GM12878 (cell line): Measurements from ENCODE around the gene FGF19. TPM values are rescaled to one million over a fixed set of nuclear protein-coding genes. Genes with fewer than 3 reads are reported as not detected.

Source experiments
- ATAC-seq: fragments of 200-7000 bp; cut with Tn5 transposase; 3 replicates; pipeline ENCODE4 v1.9.1; 2020; ENCODE audit warnings: mild to moderate bottlenecking, moderate library complexity
- BruUV-seq: library from RNA; stranded (reverse); fragments of 400-500 nt; replicated peaks from 2 replicates; lab custom pipeline; 2021; lab: Mats Ljungman, UMichigan
- CTCF ChIA-PET: fragments of 300-600 bp; sonication (Branson Sonifier 250); formaldehyde crosslinking; extraction: SDS; loops from one replicate; lab custom pipeline; 2021; ENCODE audit warnings: inconsistent platforms; lab: Yijun Ruan, JAX
- POLR2A ChIA-PET: fragments of 350-600 bp; formaldehyde crosslinking; extraction: SDS; loops from one replicate; lab custom pipeline; 2021; ENCODE audit warnings: inconsistent platforms; lab: Charles Lee
- RAD21 ChIA-PET: fragments of 300-600 bp; sonication (Branson Sonifier 250); formaldehyde crosslinking; loops from one replicate; lab custom pipeline; 2023; ENCODE audit warnings: antibody characterized with exemption; ENCODE audit not compliant: unreplicated experiment; lab: Charles Lee
- SMC1A ChIA-PET: fragments of 300-600 bp; sonication (Branson Sonifier 250); formaldehyde crosslinking; loops from one replicate; lab custom pipeline; 2023; ENCODE audit not compliant: unreplicated experiment, uncharacterized antibody; lab: Charles Lee
- DNase-seq: peaks from one replicate; pipeline ENCODE4 v3.0.0-alpha.2; 2011; ENCODE audit warnings: low read depth, low spot score
- FAIRE-seq: peaks from 3 replicates; lab custom pipeline; 2011; peaks lifted over from hg19 to GRCh38; lab: Jason Lieb, UNC
- H2AFZ ChIP-seq: 2 replicates; pipeline ENCODE4 v1.6.0; 2011; ENCODE audit warnings: low read depth, low read length, control low read depth; ENCODE audit not compliant: control insufficient read depth
- H3K27ac ChIP-seq: 2 replicates; pipeline ENCODE4 v1.5.1; 2011; ENCODE audit warnings: control low read depth; ENCODE audit not compliant: control insufficient read depth, insufficient read depth
- H3K27me3 ChIP-seq, 2 experiments: replicated peaks in 1 of 2; 2 replicates each; pipeline versions ENCODE4 v1.6.0 to v1.6.1; 2011; ENCODE audit warnings: low read length in 1 of 2; ENCODE audit not compliant: control insufficient read depth in 2 of 2, insufficient read depth in 2 of 2
- H3K36me3 ChIP-seq, 2 experiments: 2 replicates each; pipeline ENCODE4 v1.5.1; 2011; ENCODE audit warnings: low read length in 1 of 2; ENCODE audit not compliant: control insufficient read depth in 2 of 2, insufficient read depth in 2 of 2
- H3K4me1 ChIP-seq: 2 replicates; pipeline ENCODE4 v1.6.1; 2011; ENCODE audit warnings: mild to moderate bottlenecking, low read length, moderate library complexity, mixed read lengths; ENCODE audit not compliant: control insufficient read depth, insufficient read depth
- H3K4me2 ChIP-seq: 2 replicates; pipeline ENCODE4 v1.6.0; 2011; ENCODE audit warnings: control low read depth; ENCODE audit not compliant: control insufficient read depth, insufficient read depth
- H3K4me3 ChIP-seq: fragments of 200-600 bp; sonication (generic); 2 replicates; pipeline ENCODE4 v1.5.1; 2016
- H3K79me2 ChIP-seq: 2 replicates; pipeline ENCODE4 v1.6.0; 2011; ENCODE audit warnings: low read length; ENCODE audit not compliant: control insufficient read depth, insufficient read depth
- H3K9ac ChIP-seq: 2 replicates; pipeline ENCODE4 v1.8.0; 2011; ENCODE audit warnings: low read length, control low read depth, mixed read lengths; ENCODE audit not compliant: control insufficient read depth, insufficient read depth
- H3K9me3 ChIP-seq: replicated peaks from 3 replicates; pipeline ENCODE4 v1.5.1; 2011; ENCODE audit warnings: mild to moderate bottlenecking, low read length; ENCODE audit not compliant: control insufficient read depth, insufficient read depth
- H4K20me1 ChIP-seq: 2 replicates; pipeline ENCODE4 v1.6.0; 2011; ENCODE audit not compliant: control insufficient read depth, insufficient read depth
- EP300 ChIP-seq, 2 experiments: fragments of 150-350 bp in 1 of 2; IDR thresholded peaks; 2 replicates each; pipeline ENCODE4 v1.6.1; 2011 to 2012; ENCODE audit warnings: low read depth in 2 of 2, low read length in 2 of 2, borderline replicate concordance in 1 of 2, improper control_type of control experiment in 1 of 2, inconsistent platforms in 1 of 2; ENCODE audit not compliant: control insufficient read depth in 1 of 2
- EZH2 ChIP-seq: IDR thresholded peaks from 2 replicates; pipeline ENCODE4 v1.6.1; 2012; ENCODE audit warnings: low read depth, mild to moderate bottlenecking, control low read depth, inconsistent platforms, low read length, borderline replicate concordance; ENCODE audit not compliant: control insufficient read depth
- HDAC2 ChIP-seq: fragments of 200-600 bp; sonication (generic); IDR thresholded peaks from 2 replicates; pipeline ENCODE4 v1.6.1; 2017
- IKZF2 ChIP-seq, 2 experiments: fragments of 450-650 bp; IDR thresholded peaks; 2 replicates each; pipeline ENCODE4 v1.6.1; 2017; ENCODE audit warnings: mild to moderate bottlenecking in 2 of 2, moderate library complexity in 2 of 2
- MXI1 ChIP-seq: fragments of 150-350 bp; IDR thresholded peaks from 2 replicates; pipeline ENCODE4 v1.6.1; 2011; ENCODE audit warnings: low read depth, mild to moderate bottlenecking, inconsistent platforms, low read length, improper control_type of control experiment
- NFYA ChIP-seq: IDR thresholded peaks from 2 replicates; pipeline ENCODE4 v1.6.1; 2011; ENCODE audit warnings: low read depth, mild to moderate bottlenecking, low read length, improper control_type of control experiment, borderline replicate concordance
- NFYB ChIP-seq: IDR thresholded peaks from 2 replicates; pipeline ENCODE4 v1.6.1; 2011; ENCODE audit warnings: low read depth, mild to moderate bottlenecking, low read length, improper control_type of control experiment, moderate library complexity; ENCODE audit not compliant: insufficient read depth
- NRF1 ChIP-seq: conservative IDR thresholded peaks from 2 replicates; pipeline ENCODE4 v1.6.1; 2011; ENCODE audit warnings: mild to moderate bottlenecking, low read depth, low read length, improper control_type of control experiment
- PAX5 ChIP-seq: IDR thresholded peaks from 2 replicates; pipeline ENCODE4 v1.6.1; 2011; ENCODE audit warnings: low read depth, low read length, borderline replicate concordance
- PML ChIP-seq: IDR thresholded peaks from 2 replicates; pipeline ENCODE4 v1.6.1; 2012; ENCODE audit warnings: low read length, inconsistent platforms
- PRDM15 ChIP-seq: fragments of 450-650 bp; formaldehyde crosslinking; IDR thresholded peaks from 2 replicates; pipeline ENCODE4 v1.4.0; 2020; ENCODE audit warnings: mild to moderate bottlenecking, moderate library complexity
- RAD21 ChIP-seq: IDR thresholded peaks from 2 replicates; pipeline ENCODE4 v1.6.1; 2011; ENCODE audit warnings: mild to moderate bottlenecking, low read depth, low read length, moderate library complexity; ENCODE audit not compliant: insufficient read depth
- RBBP5 ChIP-seq: fragments of 200-600 bp; sonication (generic); conservative IDR thresholded peaks from 2 replicates; pipeline ENCODE4 v1.6.1; 2016
- SUPT20H ChIP-seq: IDR thresholded peaks from 2 replicates; pipeline ENCODE4 v1.6.1; 2011; ENCODE audit warnings: low read depth, mild to moderate bottlenecking, low read length, moderate library complexity, borderline replicate concordance; ENCODE audit not compliant: control insufficient read depth
- TBL1XR1 ChIP-seq: IDR thresholded peaks from 2 replicates; pipeline ENCODE4 v1.6.1; 2012; ENCODE audit warnings: low read depth, low read length, improper control_type of control experiment
- ZSCAN29 ChIP-seq: fragments of 450-650 bp; IDR thresholded peaks from 2 replicates; pipeline ENCODE4 v1.6.1; 2017; ENCODE audit warnings: mild to moderate bottlenecking, moderate library complexity
- WGBS: methylation state at CpG from one replicate; pipeline ENCODE4 v1.1.6; 2016; ENCODE audit warnings: low lambda C conversion rate; ENCODE audit not compliant: insufficient replicate concordance, insufficient coverage; ENCODE audit errors: missing lambda C conversion rate; 5-methylcytosine and 5-hydroxymethylcytosine counted together
- in situ Hi-C: fragments of 300-500 bp; cut with MboI; formaldehyde crosslinking; loops from 9 replicates; pipeline ENCODE4 v1.14.3; 2018; ENCODE audit warnings: mixed read lengths
- intact Hi-C: fragments of 100-400 bp; cut with micrococcal nuclease; formaldehyde crosslinking; loops from one replicate; pipeline ENCODE4 v1.14.2; 2022; ENCODE audit not compliant: unreplicated experiment
- polyA plus RNA-seq, 11 experiments: library from polyadenylated mRNA; depleted of rRNA in 4 of 11; unstranded in 6 of 11; stranded (reverse) in 5 of 11; fragments of >200 nt; fragmentation: Nextera tagmentation in 4 of 11; fragmentation: Illumina TruSeq in 1 of 11; extraction: Ambion mirVana in 4 of 11; extraction: Trizol in 1 of 11; gene quantifications; 1 replicate in 1 of 11; 2 replicates in 10 of 11; pipeline versions ENCODE4 v1.2.1 to v1.2.3, GENCODE V29; 2011 to 2016; ENCODE audit warnings: inconsistent platforms in 2 of 11, missing spikeins in 2 of 11, low read depth in 1 of 11
- total RNA-seq, 4 experiments: library from RNA; depleted of rRNA in 3 of 4; stranded (reverse); fragments of >200 nt in 3 of 4; fragmentation: Illumina TruSeq in 1 of 4; extraction: Trizol in 1 of 4; gene quantifications; 2 replicates each; pipeline versions ENCODE4 v1.2.1 to v1.2.3, GENCODE V29; 2013 to 2021
- TF ChIP-seq, protein P1 (sequence below): IDR thresholded peaks from 2 replicates; pipeline ENCODE4 v1.6.1; 2011; ENCODE audit warnings: borderline replicate concordance, low read depth, mild to moderate bottlenecking, moderate library complexity, low read length; ENCODE audit not compliant: insufficient read depth, poor library complexity, severe bottlenecking

FGF19 gene
- total and polyA plus RNA-seq, 10 of the 15 experiments (the other 5 are each of a cell fraction or from before 2014, with no cell fraction given): 0.08 TPM; not detected in 9

DNA sequence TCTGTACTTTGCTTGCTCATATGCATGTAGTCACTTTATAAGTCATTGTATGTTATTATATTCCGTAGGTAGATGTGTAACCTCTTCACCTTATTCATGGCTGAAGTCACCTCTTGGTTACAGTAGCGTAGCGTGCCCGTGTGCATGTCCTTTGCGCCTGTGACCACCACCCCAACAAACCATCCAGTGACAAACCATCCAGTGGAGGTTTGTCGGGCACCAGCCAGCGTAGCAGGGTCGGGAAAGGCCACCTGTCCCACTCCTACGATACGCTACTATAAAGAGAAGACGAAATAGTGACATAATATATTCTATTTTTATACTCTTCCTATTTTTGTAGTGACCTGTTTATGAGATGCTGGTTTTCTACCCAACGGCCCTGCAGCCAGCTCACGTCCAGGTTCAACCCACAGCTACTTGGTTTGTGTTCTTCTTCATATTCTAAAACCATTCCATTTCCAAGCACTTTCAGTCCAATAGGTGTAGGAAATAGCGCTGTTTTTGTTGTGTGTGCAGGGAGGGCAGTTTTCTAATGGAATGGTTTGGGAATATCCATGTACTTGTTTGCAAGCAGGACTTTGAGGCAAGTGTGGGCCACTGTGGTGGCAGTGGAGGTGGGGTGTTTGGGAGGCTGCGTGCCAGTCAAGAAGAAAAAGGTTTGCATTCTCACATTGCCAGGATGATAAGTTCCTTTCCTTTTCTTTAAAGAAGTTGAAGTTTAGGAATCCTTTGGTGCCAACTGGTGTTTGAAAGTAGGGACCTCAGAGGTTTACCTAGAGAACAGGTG lies 51.8 kb downstream of the FGF19 start (continued):
- TF ChIP-seq PRDM15 (no peak), ZSCAN29 (no peak), NFYB (no peak), PAX5 (no peak), RAD21 (no peak), HDAC2 (no peak), NRF1 (no peak)

GRCh38 chr11:69650832-69651344 lies 52.9 kb downstream of the FGF19 start:
- no peak overlapping the region for H3K4me3 ChIP-seq
- no peaks in the 10 kb centered on the region for H3K27me3 ChIP-seq
- no peaks in the 10 kb centered on the region for H3K36me3 ChIP-seq
- ChIA-PET RAD21 (no interaction called here), CTCF (no interaction called here), SMC1A (no interaction called here), POLR2A (no interaction called here)
- no peaks in the 10 kb centered on the region; the same call in 2 of the 3 replicates for H3K9me3 ChIP-seq
- H3K4me1 ChIP-seq: no peaks in the 10 kb centered on the region; the same call in 1 of the 2 replicates
- no peak overlapping the region for H3K9ac ChIP-seq
- BruUV-seq: no TSS peak
- H2AFZ ChIP-seq: no peak overlapping the region
- H3K79me2 ChIP-seq: no peaks in the 10 kb centered on the region
- ATAC-seq (no peak), FAIRE-seq (no peak), DNase-seq (no peak)
- 73% methylated on average over 14 of the region's 23 CpGs for WGBS
- intact Hi-C loops (no loop called here), in situ Hi-C loops (no loop called here)
- H4K20me1 ChIP-seq: no peaks in the 10 kb centered on the region
- H3K4me2 ChIP-seq: no peak overlapping the region
- H3K27ac ChIP-seq: no peak overlapping the region
- TF ChIP-seq EZH2 (no peak), PML (no peak), RBBP5 (no peak), MXI1 (no peak), SUPT20H (no peak), EP300 (IDR thresholded peaks at IDR 0.05; ENCODE audit: borderline replicate concordance in 1 of 2, control insufficient read depth in 1 of 2, low read depth in 2 of 2, low read length in 2 of 2) (no peak), NFYA (no peak), TBL1XR1 (no peak), IKZF2 (IDR thresholded peaks at IDR 0.05) (no peak)
- TF ChIP-seq, protein P1, sequence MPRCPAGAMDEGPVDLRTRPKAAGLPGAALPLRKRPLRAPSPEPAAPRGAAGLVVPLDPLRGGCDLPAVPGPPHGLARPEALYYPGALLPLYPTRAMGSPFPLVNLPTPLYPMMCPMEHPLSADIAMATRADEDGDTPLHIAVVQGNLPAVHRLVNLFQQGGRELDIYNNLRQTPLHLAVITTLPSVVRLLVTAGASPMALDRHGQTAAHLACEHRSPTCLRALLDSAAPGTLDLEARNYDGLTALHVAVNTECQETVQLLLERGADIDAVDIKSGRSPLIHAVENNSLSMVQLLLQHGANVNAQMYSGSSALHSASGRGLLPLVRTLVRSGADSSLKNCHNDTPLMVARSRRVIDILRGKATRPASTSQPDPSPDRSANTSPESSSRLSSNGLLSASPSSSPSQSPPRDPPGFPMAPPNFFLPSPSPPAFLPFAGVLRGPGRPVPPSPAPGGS: no peak
